GM12878 (cell line): Measurements from ENCODE around the gene MRPL54.

Experiments used
- CTCF ChIP-seq, 3 experiments: IDR thresholded peaks in 2 of 3; conservative IDR thresholded peaks in 1 of 3; 2 replicates each; pipeline ENCODE4 v1.5.1; 2011; ENCODE audit warnings: low read depth in 3 of 3, low read length in 3 of 3, mild to moderate bottlenecking in 3 of 3, control low read depth in 2 of 3, moderate library complexity in 2 of 3, inconsistent platforms in 1 of 3, mixed read lengths in 1 of 3; ENCODE audit not compliant: control insufficient read depth in 2 of 3, insufficient read depth in 1 of 3; ENCODE audit errors: extremely low read depth in 1 of 3
- POLR2AphosphoS5 ChIP-seq: IDR thresholded peaks from 2 replicates; pipeline ENCODE4 v1.6.1; 2011; ENCODE audit warnings: mild to moderate bottlenecking, low read length, inconsistent platforms
- RFX5 ChIP-seq: IDR thresholded peaks from 2 replicates; pipeline ENCODE4 v1.6.1; 2011; ENCODE audit warnings: low read depth, low read length, improper control_type of control experiment

- no peak for TF ChIP-seq RFX5
- TF ChIP-seq CTCF (IDR thresholded peaks at IDR 0.05 in 2 of 3, conservative IDR thresholded peaks at IDR 0.05 in 1 of 3; ENCODE audit: control insufficient read depth in 2 of 3, extremely low read depth in 1 of 3, insufficient read depth in 1 of 3, low read depth in 3 of 3, low read length in 3 of 3), result no peak
- no peak for TF ChIP-seq POLR2AphosphoS5
Measured at GRCh38 chr19:3805859-3806258, 43.4 kb downstream of the MRPL54 start.
